H9 (cell line): ENCODE measurements around the gene ST6GALNAC3. TPM values are rescaled to one million over a fixed set of nuclear protein-coding genes. Genes with fewer than 3 reads are reported as not detected.
A peak's percentile ranks its signal among the peaks of the same experiment; 100 is the strongest.

ENCODE experiments used
- DNase-seq: peaks from one replicate; pipeline ENCODE4 v3.0.0-alpha.2; 2017
- H2AFZ ChIP-seq: one replicate; pipeline ENCODE4 v1.6.1; 2013; ENCODE audit warnings: mild to moderate bottlenecking, low read length, control low read depth, moderate library complexity
- H2AK5ac ChIP-seq: 2 replicates; pipeline ENCODE4 v1.6.1; 2013; ENCODE audit warnings: low read length, control low read depth, mixed read lengths; ENCODE audit not compliant: insufficient read length
- H2BK120ac ChIP-seq: one replicate; pipeline ENCODE4 v1.6.1; 2013; ENCODE audit warnings: low read depth, mild to moderate bottlenecking, low read length, control low read depth, inconsistent platforms; ENCODE audit not compliant: poor library complexity, severe bottlenecking
- H2BK12ac ChIP-seq: 2 replicates; pipeline ENCODE4 v1.6.1; 2013; ENCODE audit warnings: low read length, control low read depth, mixed read lengths, low read depth; ENCODE audit not compliant: insufficient read length
- H2BK15ac ChIP-seq: 2 replicates; pipeline ENCODE4 v1.6.1; 2013; ENCODE audit warnings: low read depth, low read length, control low read depth
- H2BK20ac ChIP-seq: one replicate; pipeline ENCODE4 v1.6.1; 2013; ENCODE audit warnings: low read depth, mild to moderate bottlenecking, low read length, control low read depth, inconsistent platforms; ENCODE audit not compliant: poor library complexity, severe bottlenecking
- H2BK5ac ChIP-seq: 2 replicates; pipeline ENCODE4 v1.6.1; 2013; ENCODE audit warnings: low read length, control low read depth, mixed read lengths; ENCODE audit not compliant: insufficient read length
- H3K14ac ChIP-seq: 2 replicates; pipeline ENCODE4 v1.6.1; 2013; ENCODE audit warnings: low read length, control low read depth; ENCODE audit not compliant: insufficient read depth
- H3K18ac ChIP-seq: 2 replicates; pipeline ENCODE4 v1.6.1; 2013; ENCODE audit warnings: low read depth, mild to moderate bottlenecking, mixed read lengths, low read length, control low read depth; ENCODE audit not compliant: insufficient read length
- H3K23ac ChIP-seq: 2 replicates; pipeline ENCODE4 v1.6.1; 2013; ENCODE audit warnings: low read length, control low read depth, mixed read lengths, low read depth; ENCODE audit not compliant: insufficient read length
- H3K23me2 ChIP-seq: 2 replicates; pipeline ENCODE4 v1.6.1; 2013; ENCODE audit warnings: low read depth, mild to moderate bottlenecking, mixed read lengths, low read length, control low read depth; ENCODE audit not compliant: insufficient read length, poor library complexity, severe bottlenecking
- H3K27ac ChIP-seq: 2 replicates; pipeline ENCODE4 v1.5.1; 2013; ENCODE audit warnings: low read length, control low read depth, mixed read lengths, low read depth; ENCODE audit not compliant: insufficient read length
- H3K27me3 ChIP-seq: 2 replicates; pipeline ENCODE4 v1.6.1; 2013; ENCODE audit warnings: low read length, control low read depth, inconsistent platforms; ENCODE audit not compliant: insufficient read depth
- H3K4ac ChIP-seq: 2 replicates; pipeline ENCODE4 v1.6.1; 2013; ENCODE audit warnings: low read depth, mild to moderate bottlenecking, control low read depth, inconsistent platforms, low read length, moderate library complexity
- H3K4me1 ChIP-seq: 2 replicates; pipeline ENCODE4 v1.6.1; 2013; ENCODE audit warnings: low read length, control low read depth, inconsistent platforms; ENCODE audit not compliant: insufficient read depth
- H3K4me2 ChIP-seq: 2 replicates; pipeline ENCODE4 v1.6.1; 2013; ENCODE audit warnings: low read length, control low read depth, mixed read lengths; ENCODE audit not compliant: insufficient read length, insufficient read depth
- H3K56ac ChIP-seq: 2 replicates; pipeline ENCODE4 v1.6.1; 2013; ENCODE audit warnings: low read depth, mild to moderate bottlenecking, mixed read lengths, low read length, control low read depth; ENCODE audit not compliant: insufficient read length
- H3K79me1 ChIP-seq: 2 replicates; pipeline ENCODE4 v1.6.1; 2013; ENCODE audit warnings: low read depth, mild to moderate bottlenecking, moderate library complexity, low read length, control low read depth, inconsistent platforms; ENCODE audit not compliant: insufficient read depth, poor library complexity, severe bottlenecking
- H3K79me2 ChIP-seq: 2 replicates; pipeline ENCODE4 v1.6.1; 2013; ENCODE audit warnings: low read length, control low read depth, inconsistent platforms; ENCODE audit not compliant: insufficient read depth
- H3K9ac ChIP-seq: 2 replicates; pipeline ENCODE4 v1.6.1; 2013; ENCODE audit warnings: low read length, control low read depth, mixed read lengths; ENCODE audit not compliant: insufficient read length; ENCODE audit errors: extremely low read depth
- H3K9me3 ChIP-seq: one replicate; pipeline ENCODE4 v1.6.1; 2013; ENCODE audit warnings: low read depth, low read length, inconsistent platforms; ENCODE audit not compliant: control insufficient read depth
- H3T11ph ChIP-seq: one replicate; pipeline ENCODE4 v1.6.1; 2013; ENCODE audit warnings: mild to moderate bottlenecking, low read length, control low read depth, inconsistent platforms
- H4K20me1 ChIP-seq: one replicate; pipeline ENCODE4 v1.6.1; 2013; ENCODE audit not compliant: control insufficient read depth, insufficient read length, insufficient read depth
- H4K5ac ChIP-seq: 2 replicates; pipeline ENCODE4 v1.6.1; 2013; ENCODE audit warnings: low read depth, mild to moderate bottlenecking, mixed read lengths, low read length, control low read depth; ENCODE audit not compliant: insufficient read length
- H4K8ac ChIP-seq: replicated peaks from 2 replicates; pipeline ENCODE4 v1.6.1; 2013; ENCODE audit warnings: low read length, control low read depth, mixed read lengths, low read depth; ENCODE audit not compliant: insufficient read length
- H4K91ac ChIP-seq: 2 replicates; pipeline ENCODE4 v1.6.1; 2013; ENCODE audit warnings: low read depth, mild to moderate bottlenecking, moderate library complexity, mixed read lengths, low read length, control low read depth; ENCODE audit not compliant: insufficient read length
- H3K27ac Mint-ChIP-seq, 3 experiments: 2 replicates in 2 of 3; 3 replicates in 1 of 3; pipeline ENCODE4 v1.8.0; 2020 to 2021; ENCODE audit warnings: mixed read lengths in 3 of 3, mild to moderate bottlenecking in 1 of 3, moderate library complexity in 1 of 3
- H3K27me3 Mint-ChIP-seq: 2 replicates; pipeline ENCODE4 v1.8.0; 2021; ENCODE audit warnings: low read depth, mild to moderate bottlenecking, moderate library complexity, mixed read lengths
- H3K36me3 Mint-ChIP-seq, 3 experiments: 2 replicates in 2 of 3; 3 replicates in 1 of 3; pipeline ENCODE4 v1.8.0; 2020 to 2021; ENCODE audit warnings: low read depth in 3 of 3, mixed read lengths in 3 of 3; ENCODE audit not compliant: insufficient read depth in 1 of 3
- H3K4me1 Mint-ChIP-seq, 2 experiments: 2 replicates each; pipeline ENCODE4 v1.8.0; 2020; ENCODE audit warnings: mixed read lengths in 2 of 2
- H3K4me3 Mint-ChIP-seq, 2 experiments: 2 replicates in 1 of 2; 3 replicates in 1 of 2; pipeline ENCODE4 v1.8.0; 2020 to 2021; ENCODE audit warnings: mild to moderate bottlenecking in 2 of 2, mixed read lengths in 2 of 2, moderate library complexity in 1 of 2
- H3K9me3 Mint-ChIP-seq, 2 experiments: 2 replicates in 1 of 2; 3 replicates in 1 of 2; pipeline ENCODE4 v1.8.0; 2020; ENCODE audit warnings: mild to moderate bottlenecking in 2 of 2, mixed read lengths in 2 of 2, moderate library complexity in 1 of 2
- CTCF ChIP-seq: fragments of 200-600 bp; sonication (generic); conservative IDR thresholded peaks from 3 replicates; pipeline ENCODE4 v1.8.0; 2021; ENCODE audit warnings: antibody characterized with exemption, mild to moderate bottlenecking
- WGBS: extraction: QIAGEN DNeasy Blood & Tissue Kit; methylation state at CpG from one replicate; pipeline ENCODE4 v1.1.7; 2013; ENCODE audit warnings: missing lambda C conversion rate, low lambda C conversion rate, mixed read lengths; ENCODE audit not compliant: insufficient read length; ENCODE audit errors: extremely low coverage; 5-methylcytosine and 5-hydroxymethylcytosine counted together
- total RNA-seq: library from RNA; stranded (reverse); gene quantifications from 2 replicates; pipeline ENCODE4 v1.2.1, GENCODE V29; 2021

ST6GALNAC3 gene
- total RNA-seq, 1 experiment from 2014 or later = 11.2 TPM

GRCh38 chr1:76133977-76134376 lies 59.4 kb downstream of the ST6GALNAC3 start:
- H3K4me1 Mint-ChIP-seq = peaks cover 6% of the 10 kb centered on the region in 2 experiments
- no peak overlapping the region for H3K4me2 ChIP-seq
- H3K79me1 ChIP-seq = no peaks in the 10 kb centered on the region
- no peak overlapping the region for H2BK5ac ChIP-seq
- no peak overlapping the region for H2BK15ac ChIP-seq
- no peak overlapping the region for H2AK5ac ChIP-seq
- no peak overlapping the region for H3K56ac ChIP-seq
- no peak overlapping the region for H3K4me3 Mint-ChIP-seq
- no peak overlapping the region for H2BK12ac ChIP-seq
- H3K14ac ChIP-seq = no peak overlapping the region
- no peak overlapping the region for H3K9ac ChIP-seq
- no CpG with 5 or more reads among the region's 2 CpGs for WGBS
- H3K27ac Mint-ChIP-seq = 0 out of 7 replicates have a peak overlapping the region, but pooled peaks of 1 of the 3 experiments have one; percentile 9
- H3K23me2 ChIP-seq = no peaks in the 10 kb centered on the region
- no peaks in the 10 kb centered on the region for H3K79me2 ChIP-seq
- no peak for DNase-seq
- no peak overlapping the region for H4K5ac ChIP-seq
- no peaks in the 10 kb centered on the region for H3K27me3 ChIP-seq
- H3K4ac ChIP-seq = no peak overlapping the region
- no peak overlapping the region for H2BK120ac ChIP-seq
- no peak for TF ChIP-seq CTCF
- H3K18ac ChIP-seq = no peak overlapping the region
- H2BK20ac ChIP-seq = no peak overlapping the region
- no peaks in the 10 kb centered on the region for H3K9me3 Mint-ChIP-seq
- H4K91ac ChIP-seq = no peak overlapping the region
- no peak overlapping the region for H2AFZ ChIP-seq
- H3K9me3 ChIP-seq = no peaks in the 10 kb centered on the region
- peaks cover 0 to 3% (median 2%) of the 10 kb centered on the region in 3 experiments; a peak in 4 of 7 replicates for H3K36me3 Mint-ChIP-seq
- H3K27ac ChIP-seq = no peak overlapping the region
- no peaks in the 10 kb centered on the region for H3K4me1 ChIP-seq
- H4K20me1 ChIP-seq = no peaks in the 10 kb centered on the region
- no peak overlapping the region for H3K23ac ChIP-seq
- no peaks in the 10 kb centered on the region for H3K27me3 Mint-ChIP-seq
- no peak overlapping the region for H3T11ph ChIP-seq
- no peak overlapping the region for H4K8ac ChIP-seq
